HFF-Myc (cell line): Measurements from ENCODE around the gene NEU4.
"Not testable (repeated sequence)": the region's sequence is repeated elsewhere in the genome, so short reads cannot be mapped to it uniquely, and the experiment has no call there.

Source experiments
- DNase-seq: peaks from one replicate; pipeline ENCODE4 v3.0.0-alpha.2; 2011; ENCODE audit warnings: low read depth; ENCODE audit errors: extremely low read depth
- H3K4me3 ChIP-seq: replicated peaks from 2 replicates; pipeline ENCODE4 v1.5.1; 2011; ENCODE audit warnings: low read depth, mild to moderate bottlenecking, control low read depth, low read length
- CTCF ChIP-seq: IDR thresholded peaks from 2 replicates; pipeline ENCODE4 v1.5.1; 2012; ENCODE audit warnings: mild to moderate bottlenecking, low read depth, low read length, control low read depth; ENCODE audit errors: missing control alignments

NEU4 gene, protein sequence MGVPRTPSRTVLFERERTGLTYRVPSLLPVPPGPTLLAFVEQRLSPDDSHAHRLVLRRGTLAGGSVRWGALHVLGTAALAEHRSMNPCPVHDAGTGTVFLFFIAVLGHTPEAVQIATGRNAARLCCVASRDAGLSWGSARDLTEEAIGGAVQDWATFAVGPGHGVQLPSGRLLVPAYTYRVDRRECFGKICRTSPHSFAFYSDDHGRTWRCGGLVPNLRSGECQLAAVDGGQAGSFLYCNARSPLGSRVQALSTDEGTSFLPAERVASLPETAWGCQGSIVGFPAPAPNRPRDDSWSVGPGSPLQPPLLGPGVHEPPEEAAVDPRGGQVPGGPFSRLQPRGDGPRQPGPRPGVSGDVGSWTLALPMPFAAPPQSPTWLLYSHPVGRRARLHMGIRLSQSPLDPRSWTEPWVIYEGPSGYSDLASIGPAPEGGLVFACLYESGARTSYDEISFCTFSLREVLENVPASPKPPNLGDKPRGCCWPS

DNA sequence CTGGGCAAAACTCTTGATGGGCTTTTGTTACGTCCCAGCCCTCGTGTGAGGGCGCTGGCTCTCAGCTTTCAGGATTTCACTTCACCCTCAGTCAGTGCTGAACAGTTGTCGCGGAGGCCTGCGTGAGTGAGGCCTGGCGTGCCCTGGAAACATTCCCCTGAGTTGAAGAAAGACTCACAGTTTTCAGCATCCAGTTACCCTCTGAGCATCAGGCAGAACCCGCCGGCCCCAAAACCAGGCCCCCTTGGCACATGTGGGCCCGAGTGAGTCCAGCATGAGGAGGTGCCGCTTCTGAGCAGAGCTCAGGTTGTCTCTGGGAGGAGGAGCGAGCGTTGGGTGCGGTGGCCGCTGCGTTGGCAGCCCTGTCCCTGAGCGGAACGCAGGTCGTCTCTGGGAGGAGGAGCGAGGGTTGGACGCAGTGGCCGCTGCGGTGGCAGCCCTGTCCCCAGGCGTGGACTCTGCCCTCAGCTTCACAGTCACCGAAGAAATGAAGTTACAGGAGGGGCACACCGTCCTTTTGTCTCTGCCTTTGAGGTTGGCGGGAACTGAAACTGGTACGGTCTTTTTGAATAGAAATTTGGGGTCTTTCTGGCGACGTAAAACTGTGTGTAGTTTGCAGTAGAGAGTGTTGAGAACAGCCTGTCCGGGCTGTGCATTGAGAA is at the start of gene NEU4:
NEU4 (plus strand) TSS at position 473 of the 662 bp plus-strand sequence. CDS start 5,292 bp downstream, outside the sequence.
- H3K4me3 ChIP-seq = no peak within 1 kb of the TSS
- no peak for TF ChIP-seq CTCF
- no peak for DNase-seq

GRCh38 chr2:241759893-241760292 is 49.1 kb upstream of the NEU4 start:
- not testable (repeated sequence) for H3K4me3 ChIP-seq, DNase-seq

GRCh38 chr2:241760301-241760771 is 48.7 kb upstream of the NEU4 start:
- no peak overlapping the region for H3K4me3 ChIP-seq
- DNase-seq = no peak
- no peak for TF ChIP-seq CTCF

- no peak for TF ChIP-seq CTCF
- no peak for DNase-seq
- no peak overlapping the region for H3K4me3 ChIP-seq
These were observed 46.6 kb upstream of the NEU4 start for GRCh38 chr2:241762321-241762932.

DNA sequence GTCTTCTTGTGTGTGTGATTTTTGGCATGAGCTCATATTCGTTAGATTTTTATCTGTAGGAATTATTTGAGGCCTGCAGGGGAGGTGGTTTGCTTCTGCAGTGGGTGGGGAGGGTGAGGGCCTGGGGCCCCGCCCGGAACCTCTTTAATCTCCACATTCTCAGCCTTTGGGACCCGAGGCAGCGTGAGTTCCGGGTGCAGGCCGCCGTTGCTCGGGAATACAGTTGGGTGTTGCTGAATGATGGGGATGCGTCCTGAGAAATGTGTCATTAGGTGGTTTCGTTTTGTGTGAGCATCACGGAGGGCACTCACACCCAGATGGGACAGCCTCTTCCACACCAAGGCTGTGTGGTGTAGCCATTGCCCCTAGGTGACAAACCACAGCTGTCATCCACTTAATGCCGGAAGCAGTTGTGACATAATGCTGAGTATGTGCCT is 46.0 kb upstream of the NEU4 start:
- no peak overlapping the region for H3K4me3 ChIP-seq

GRCh38 chr2:241763551-241764274 is 45.3 kb upstream of the NEU4 start:
- no peak for DNase-seq
- no peak overlapping the region for H3K4me3 ChIP-seq
- TF ChIP-seq CTCF = no peak

More for the DNA sequence above, 46.0 kb upstream of the NEU4 start:
- no peak for DNase-seq
- TF ChIP-seq CTCF = no peak
